ENCODE measurements around the gene HBA2.

DNA sequence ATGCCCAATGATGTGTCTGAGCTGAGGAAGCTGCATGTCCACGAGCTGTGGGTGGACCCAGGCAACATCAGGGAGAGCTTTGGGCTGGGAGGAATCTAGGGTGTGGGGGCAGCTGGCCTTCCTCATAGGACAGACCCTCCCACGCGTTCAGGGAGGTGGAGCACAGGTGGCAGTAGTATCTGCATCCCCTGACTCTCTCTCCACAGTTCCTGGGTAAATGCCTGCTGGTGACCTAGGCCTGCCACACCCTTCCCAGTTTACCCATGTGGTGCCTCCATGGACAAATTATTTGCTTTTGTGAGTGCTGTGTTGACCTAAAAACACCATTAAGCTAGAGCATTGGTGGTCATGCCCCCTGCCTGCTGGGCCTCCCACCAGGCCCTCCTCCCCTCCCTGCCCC, 3.7 kb upstream of the HBA2 start:
- TF ChIP-seq, protein P1, sequence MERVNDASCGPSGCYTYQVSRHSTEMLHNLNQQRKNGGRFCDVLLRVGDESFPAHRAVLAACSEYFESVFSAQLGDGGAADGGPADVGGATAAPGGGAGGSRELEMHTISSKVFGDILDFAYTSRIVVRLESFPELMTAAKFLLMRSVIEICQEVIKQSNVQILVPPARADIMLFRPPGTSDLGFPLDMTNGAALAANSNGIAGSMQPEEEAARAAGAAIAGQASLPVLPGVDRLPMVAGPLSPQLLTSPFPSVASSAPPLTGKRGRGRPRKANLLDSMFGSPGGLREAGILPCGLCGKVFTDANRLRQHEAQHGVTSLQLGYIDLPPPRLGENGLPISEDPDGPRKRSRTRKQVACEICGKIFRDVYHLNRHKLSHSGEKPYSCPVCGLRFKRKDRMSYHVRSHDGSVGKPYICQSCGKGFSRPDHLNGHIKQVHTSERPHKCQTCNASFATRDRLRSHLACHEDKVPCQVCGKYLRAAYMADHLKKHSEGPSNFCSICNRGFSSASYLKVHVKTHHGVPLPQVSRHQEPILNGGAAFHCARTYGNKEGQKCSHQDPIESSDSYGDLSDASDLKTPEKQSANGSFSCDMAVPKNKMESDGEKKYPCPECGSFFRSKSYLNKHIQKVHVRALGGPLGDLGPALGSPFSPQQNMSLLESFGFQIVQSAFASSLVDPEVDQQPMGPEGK (CRISPR knock-in tag; IDR thresholded peaks at IDR 0.05; ENCODE audit: borderline replicate concordance): no peak
- TF ChIP-seq GLIS3 (CRISPR knock-in tag; IDR thresholded peaks at IDR 0.05) (no peak), ZFP3 (CRISPR knock-in tag; IDR thresholded peaks at IDR 0.05) (no peak), ZNF565 (CRISPR knock-in tag; conservative IDR thresholded peaks at IDR 0.05; ENCODE audit: low read depth) (no peak), RARB (CRISPR knock-in tag; IDR thresholded peaks at IDR 0.05) (no peak), OSR1 (CRISPR knock-in tag; IDR thresholded peaks at IDR 0.05) (no peak), ZC3H10 (CRISPR knock-in tag; IDR thresholded peaks at IDR 0.05) (no peak), ARNTL (CRISPR knock-in tag; IDR thresholded peaks at IDR 0.05; ENCODE audit: borderline replicate concordance, low read depth) (no peak), BACH2 (CRISPR knock-in tag; IDR thresholded peaks at IDR 0.05; ENCODE audit: borderline replicate concordance) (no peak), TOX (CRISPR knock-in tag; IDR thresholded peaks at IDR 0.05; ENCODE audit: borderline replicate concordance) (no peak), ZFP30 (CRISPR knock-in tag; IDR thresholded peaks at IDR 0.05) (no peak)
- TF ChIP-seq, protein P2, sequence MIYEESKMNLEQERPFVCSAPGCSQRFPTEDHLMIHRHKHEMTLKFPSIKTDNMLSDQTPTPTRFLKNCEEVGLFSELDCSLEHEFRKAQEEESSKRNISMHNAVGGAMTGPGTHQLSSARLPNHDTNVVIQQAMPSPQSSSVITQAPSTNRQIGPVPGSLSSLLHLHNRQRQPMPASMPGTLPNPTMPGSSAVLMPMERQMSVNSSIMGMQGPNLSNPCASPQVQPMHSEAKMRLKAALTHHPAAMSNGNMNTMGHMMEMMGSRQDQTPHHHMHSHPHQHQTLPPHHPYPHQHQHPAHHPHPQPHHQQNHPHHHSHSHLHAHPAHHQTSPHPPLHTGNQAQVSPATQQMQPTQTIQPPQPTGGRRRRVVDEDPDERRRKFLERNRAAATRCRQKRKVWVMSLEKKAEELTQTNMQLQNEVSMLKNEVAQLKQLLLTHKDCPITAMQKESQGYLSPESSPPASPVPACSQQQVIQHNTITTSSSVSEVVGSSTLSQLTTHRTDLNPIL (CRISPR knock-in tag; IDR thresholded peaks at IDR 0.05; ENCODE audit: low read depth): no peak

Data from SK-N-SH treated with all-trans-retinoic acid at 6 μM for 48 hours (cell line).